HCT116 (cell line): ENCODE results near the gene VANGL2.

Source experiments
- EGR1 ChIP-seq: IDR thresholded peaks from 2 replicates; pipeline ENCODE4 v1.6.1; 2012; ENCODE audit warnings: low read depth
- EZH2 ChIP-seq: fragments of 200-600 bp; sonication (generic); IDR thresholded peaks from 2 replicates; pipeline ENCODE4 v1.6.1; 2017; ENCODE audit warnings: antibody characterized with exemption, mixed run types
- JUND ChIP-seq: IDR thresholded peaks from 2 replicates; pipeline ENCODE4 v1.6.1; 2012
- POLR2A ChIP-seq: IDR thresholded peaks from 2 replicates; pipeline ENCODE4 v1.7.0; 2011; ENCODE audit warnings: borderline replicate concordance; ENCODE audit not compliant: insufficient read depth, insufficient read length; ENCODE audit errors: extremely low read depth
- POLR2AphosphoS5 ChIP-seq: IDR thresholded peaks from 2 replicates; pipeline ENCODE4 v1.6.1; 2011; ENCODE audit warnings: mild to moderate bottlenecking, low read depth, low read length, moderate library complexity
- SP1 ChIP-seq: IDR thresholded peaks from 2 replicates; pipeline ENCODE4 v1.6.1; 2012; ENCODE audit warnings: low read depth
- TF ChIP-seq, protein P1 (sequence below), 3 experiments: fragments of 200-600 bp in 1 of 3; sonication (generic) in 1 of 3; IDR thresholded peaks in 2 of 3; conservative IDR thresholded peaks in 1 of 3; 2 replicates each; pipeline ENCODE4 v1.5.1; 2012 to 2017; ENCODE audit warnings: low read depth in 2 of 3, low read length in 2 of 3, antibody characterized with exemption in 1 of 3, borderline replicate concordance in 1 of 3, control low read depth in 1 of 3, mild to moderate bottlenecking in 1 of 3, mixed read lengths in 1 of 3, mixed run types in 1 of 3, moderate library complexity in 1 of 3; ENCODE audit not compliant: insufficient read depth in 1 of 3
- TF ChIP-seq, protein P2 (sequence below): IDR thresholded peaks from 2 replicates; pipeline ENCODE4 v1.6.1; 2011; ENCODE audit warnings: mild to moderate bottlenecking, low read length, moderate library complexity; ENCODE audit not compliant: insufficient replicate concordance; ENCODE audit errors: extremely low read depth

DNA sequence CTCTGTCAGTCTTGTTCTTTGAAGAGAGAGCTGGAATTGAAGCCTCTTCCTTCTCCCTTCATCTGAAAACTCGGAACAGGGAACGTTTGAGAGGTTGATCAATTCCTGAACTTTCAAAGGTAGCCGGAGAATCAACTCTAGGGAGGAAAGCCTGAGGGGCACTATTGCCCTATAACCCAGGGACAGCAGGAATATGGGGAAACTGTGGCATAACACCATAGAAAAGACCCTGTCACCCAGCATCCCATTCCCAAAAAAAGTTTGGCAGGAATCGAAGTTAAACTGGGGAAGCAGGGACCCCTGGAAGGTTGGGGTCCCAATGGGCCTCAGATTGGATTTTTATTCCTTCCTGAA lies 38.6 kb upstream of the VANGL2 start:
- TF ChIP-seq SP1: no peak
- TF ChIP-seq POLR2A: no peak
- no peak for TF ChIP-seq EZH2
- TF ChIP-seq, protein P1, sequence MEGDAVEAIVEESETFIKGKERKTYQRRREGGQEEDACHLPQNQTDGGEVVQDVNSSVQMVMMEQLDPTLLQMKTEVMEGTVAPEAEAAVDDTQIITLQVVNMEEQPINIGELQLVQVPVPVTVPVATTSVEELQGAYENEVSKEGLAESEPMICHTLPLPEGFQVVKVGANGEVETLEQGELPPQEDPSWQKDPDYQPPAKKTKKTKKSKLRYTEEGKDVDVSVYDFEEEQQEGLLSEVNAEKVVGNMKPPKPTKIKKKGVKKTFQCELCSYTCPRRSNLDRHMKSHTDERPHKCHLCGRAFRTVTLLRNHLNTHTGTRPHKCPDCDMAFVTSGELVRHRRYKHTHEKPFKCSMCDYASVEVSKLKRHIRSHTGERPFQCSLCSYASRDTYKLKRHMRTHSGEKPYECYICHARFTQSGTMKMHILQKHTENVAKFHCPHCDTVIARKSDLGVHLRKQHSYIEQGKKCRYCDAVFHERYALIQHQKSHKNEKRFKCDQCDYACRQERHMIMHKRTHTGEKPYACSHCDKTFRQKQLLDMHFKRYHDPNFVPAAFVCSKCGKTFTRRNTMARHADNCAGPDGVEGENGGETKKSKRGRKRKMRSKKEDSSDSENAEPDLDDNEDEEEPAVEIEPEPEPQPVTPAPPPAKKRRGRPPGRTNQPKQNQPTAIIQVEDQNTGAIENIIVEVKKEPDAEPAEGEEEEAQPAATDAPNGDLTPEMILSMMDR (IDR thresholded peaks at IDR 0.05 in 2 of 3, conservative IDR thresholded peaks at IDR 0.05 in 1 of 3; ENCODE audit: borderline replicate concordance in 1 of 3, insufficient read depth in 1 of 3, low read depth in 2 of 3, low read length in 2 of 3): no peak
- TF ChIP-seq, protein P2, sequence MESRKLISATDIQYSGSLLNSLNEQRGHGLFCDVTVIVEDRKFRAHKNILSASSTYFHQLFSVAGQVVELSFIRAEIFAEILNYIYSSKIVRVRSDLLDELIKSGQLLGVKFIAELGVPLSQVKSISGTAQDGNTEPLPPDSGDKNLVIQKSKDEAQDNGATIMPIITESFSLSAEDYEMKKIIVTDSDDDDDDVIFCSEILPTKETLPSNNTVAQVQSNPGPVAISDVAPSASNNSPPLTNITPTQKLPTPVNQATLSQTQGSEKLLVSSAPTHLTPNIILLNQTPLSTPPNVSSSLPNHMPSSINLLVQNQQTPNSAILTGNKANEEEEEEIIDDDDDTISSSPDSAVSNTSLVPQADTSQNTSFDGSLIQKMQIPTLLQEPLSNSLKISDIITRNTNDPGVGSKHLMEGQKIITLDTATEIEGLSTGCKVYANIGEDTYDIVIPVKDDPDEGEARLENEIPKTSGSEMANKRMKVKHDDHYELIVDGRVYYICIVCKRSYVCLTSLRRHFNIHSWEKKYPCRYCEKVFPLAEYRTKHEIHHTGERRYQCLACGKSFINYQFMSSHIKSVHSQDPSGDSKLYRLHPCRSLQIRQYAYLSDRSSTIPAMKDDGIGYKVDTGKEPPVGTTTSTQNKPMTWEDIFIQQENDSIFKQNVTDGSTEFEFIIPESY: no peak
- TF ChIP-seq JUND: no peak
- TF ChIP-seq EGR1: no peak
- no peak for TF ChIP-seq POLR2AphosphoS5
